ENCODE measurements around the gene SCD. TPM values are rescaled to one million over a fixed set of nuclear protein-coding genes. Genes with fewer than 3 reads are reported as not detected.

Gene SCD
- total and polyA plus RNA-seq, 2 of the 13 experiments (the other 11 are each of a cell fraction or from before 2014, with no cell fraction given): 492 to 512 TPM

DNA sequence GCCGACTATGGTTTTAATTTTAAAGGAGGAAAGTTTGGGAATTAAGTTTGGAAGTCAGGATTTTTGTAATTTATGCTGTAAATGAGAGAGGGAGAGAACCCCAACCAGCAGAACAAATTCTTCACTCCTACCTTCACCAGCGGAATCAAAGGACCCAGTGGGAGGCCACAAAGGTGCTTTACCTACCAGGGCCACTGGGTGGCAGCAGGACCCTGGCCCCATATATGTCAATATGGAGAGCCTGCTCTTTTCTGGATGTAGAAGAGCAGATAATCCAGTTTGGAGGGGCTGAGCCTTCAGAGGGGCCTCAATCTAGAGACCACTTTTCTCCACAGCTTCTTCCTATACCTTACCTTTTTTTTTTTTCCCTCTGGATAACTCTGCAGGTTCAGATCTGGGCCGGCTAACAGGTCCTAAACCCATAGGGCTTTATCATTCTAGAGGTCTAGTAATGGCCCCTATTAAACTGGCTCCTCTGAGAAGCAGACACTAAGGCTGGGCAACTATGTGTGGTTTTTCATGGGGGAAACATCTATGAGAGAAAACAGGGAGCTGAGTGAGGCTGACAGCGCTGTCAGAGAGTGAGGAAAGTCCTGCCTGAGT lies 8.5 kb upstream of the SCD start:
- no peak overlapping the region for H3K27ac ChIP-seq (ENCODE audit: extremely low read length, insufficient read depth, low read length)
- H2AFZ ChIP-seq (ENCODE audit: low read length): no peak overlapping the region
- DNase-seq (ENCODE audit: low spot score) (peak; percentile 60), ATAC-seq (peak; percentile 22; the same call in 2 of the 3 replicates), FAIRE-seq (peak; percentile 21)
- H3K36me3 ChIP-seq (replicated peaks in 1 of 2; ENCODE audit: control insufficient read depth in 1 of 2, insufficient read depth in 2 of 2, low read length in 2 of 2): no peaks in the 10 kb centered on the region
- POLR2A ChIA-PET: no interaction called here
- no peak overlapping the region for H3K9ac ChIP-seq (ENCODE audit: insufficient read depth, low read depth, low read length)
- peak overlapping the region; percentile 10; the same call in 1 of the 2 replicates for H3K4me2 ChIP-seq (ENCODE audit: low read depth, low read length)
- CTCF ChIA-PET (ENCODE audit: low intra/inter-chr PET ratio, low total read pairs): interaction anchor here (0.8 to 10.5 kb wide), 5 partner anchors 35 to 180 kb away, joined by 3 to 297 read pairs (median 7); partner anchors contain the start of gene SEC31B
- in situ Hi-C loops (cut with HindIII; ENCODE audit: extremely low pct_ligation_motif_present, low pct_unique_long_range_greater_than_20kb) (loop anchor here (25.0 kb wide), 1 partner anchor 549 kb away; no protein-coding TSS in a partner anchor), intact Hi-C loops (cut with micrococcal nuclease; ENCODE audit: unreplicated experiment) (loop anchor here (1.0 to 2.0 kb wide), 3 partner anchors 36 to 170 kb away; no protein-coding TSS in a partner anchor)
- no peak overlapping the region for H3K4me3 ChIP-seq (replicated peaks in 1 of 3; ENCODE audit: insufficient read depth in 1 of 3, low read depth in 2 of 3, low read length in 3 of 3)
- no peaks in the 10 kb centered on the region for H3K27me3 ChIP-seq (ENCODE audit: control insufficient read depth in 1 of 2, insufficient read depth in 2 of 2, low read length in 2 of 2)
- H3K4me1 ChIP-seq (ENCODE audit: insufficient read depth, low read length): peaks cover 52% of the 10 kb centered on the region
- 25% methylated on average over 4 of the region's 4 CpGs for WGBS (ENCODE audit: low lambda C conversion rate)
- no peaks in the 10 kb centered on the region for H3K79me2 ChIP-seq (ENCODE audit: insufficient read depth, low read length)
- H3K9me3 ChIP-seq (ENCODE audit: low read length): no peaks in the 10 kb centered on the region
- H4K20me1 ChIP-seq (ENCODE audit: insufficient read depth, low read length): no peaks in the 10 kb centered on the region
- BruUV-seq (replicated peaks): no TSS peak
- TF ChIP-seq U2AF1 (optimal IDR thresholded peaks at IDR 0.05; ENCODE audit: low read depth, low read length) (no peak), FIP1L1 (IDR thresholded peaks at IDR 0.05; ENCODE audit: borderline replicate concordance, insufficient read depth, low read depth, low read length) (no peak), SMYD3 (CRISPR knock-in tag; IDR thresholded peaks at IDR 0.05) (no peak), KDM2A (CRISPR knock-in tag; IDR thresholded peaks at IDR 0.05; ENCODE audit: borderline replicate concordance, low read depth) (0 out of 2 replicates have a peak, but pooled peaks have one; percentile 45), NKX3-1 (CRISPR knock-in tag; IDR thresholded peaks at IDR 0.05) (no peak), CENPX (CRISPR knock-in tag; IDR thresholded peaks at IDR 0.05) (no peak), HDAC6 (IDR thresholded peaks at IDR 0.05; ENCODE audit: low read depth, low read length) (no peak), ZNF251 (CRISPR knock-in tag; IDR thresholded peaks at IDR 0.05) (no peak), ZNF44 (CRISPR knock-in tag; IDR thresholded peaks at IDR 0.05) (no peak), FOXK2 (IDR thresholded peaks at IDR 0.05) (no peak), ZNF350 (CRISPR knock-in tag; IDR thresholded peaks at IDR 0.05; ENCODE audit: borderline replicate concordance, low read depth) (0 out of 2 replicates have a peak, but pooled peaks have one; percentile 35), XRCC5 (optimal IDR thresholded peaks at IDR 0.05; ENCODE audit: low read length) (peak; percentile 68), ZNF749 (CRISPR knock-in tag; IDR thresholded peaks at IDR 0.05; ENCODE audit: borderline replicate concordance) (no peak), POGZ (CRISPR knock-in tag; IDR thresholded peaks at IDR 0.05) (no peak), HOXA9 (CRISPR knock-in tag; IDR thresholded peaks at IDR 0.05; ENCODE audit: borderline replicate concordance) (no peak), PITX1 (CRISPR knock-in tag; IDR thresholded peaks at IDR 0.05) (no peak), STAG1 (CRISPR knock-in tag; IDR thresholded peaks at IDR 0.05) (peak; percentile 95), RARA (CRISPR knock-in tag; IDR thresholded peaks at IDR 0.05) (no peak)
- TF ChIP-seq, protein P1, sequence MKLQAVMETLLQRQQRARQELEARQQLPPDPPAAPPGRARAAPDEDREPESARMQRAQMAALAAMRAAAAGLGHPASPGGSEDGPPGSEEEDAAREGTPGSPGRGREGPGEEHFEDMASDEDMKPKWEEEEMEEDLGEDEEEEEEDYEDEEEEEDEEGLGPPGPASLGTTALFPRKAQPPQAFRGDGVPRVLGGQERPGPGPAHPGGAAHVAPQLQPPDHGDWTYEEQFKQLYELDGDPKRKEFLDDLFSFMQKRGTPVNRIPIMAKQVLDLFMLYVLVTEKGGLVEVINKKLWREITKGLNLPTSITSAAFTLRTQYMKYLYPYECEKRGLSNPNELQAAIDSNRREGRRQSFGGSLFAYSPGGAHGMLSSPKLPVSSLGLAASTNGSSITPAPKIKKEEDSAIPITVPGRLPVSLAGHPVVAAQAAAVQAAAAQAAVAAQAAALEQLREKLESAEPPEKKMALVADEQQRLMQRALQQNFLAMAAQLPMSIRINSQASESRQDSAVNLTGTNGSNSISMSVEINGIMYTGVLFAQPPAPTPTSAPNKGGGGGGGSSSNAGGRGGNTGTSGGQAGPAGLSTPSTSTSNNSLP (IDR thresholded peaks at IDR 0.05; ENCODE audit: low read depth, low read length): no peak
- TF ChIP-seq, protein P2, sequence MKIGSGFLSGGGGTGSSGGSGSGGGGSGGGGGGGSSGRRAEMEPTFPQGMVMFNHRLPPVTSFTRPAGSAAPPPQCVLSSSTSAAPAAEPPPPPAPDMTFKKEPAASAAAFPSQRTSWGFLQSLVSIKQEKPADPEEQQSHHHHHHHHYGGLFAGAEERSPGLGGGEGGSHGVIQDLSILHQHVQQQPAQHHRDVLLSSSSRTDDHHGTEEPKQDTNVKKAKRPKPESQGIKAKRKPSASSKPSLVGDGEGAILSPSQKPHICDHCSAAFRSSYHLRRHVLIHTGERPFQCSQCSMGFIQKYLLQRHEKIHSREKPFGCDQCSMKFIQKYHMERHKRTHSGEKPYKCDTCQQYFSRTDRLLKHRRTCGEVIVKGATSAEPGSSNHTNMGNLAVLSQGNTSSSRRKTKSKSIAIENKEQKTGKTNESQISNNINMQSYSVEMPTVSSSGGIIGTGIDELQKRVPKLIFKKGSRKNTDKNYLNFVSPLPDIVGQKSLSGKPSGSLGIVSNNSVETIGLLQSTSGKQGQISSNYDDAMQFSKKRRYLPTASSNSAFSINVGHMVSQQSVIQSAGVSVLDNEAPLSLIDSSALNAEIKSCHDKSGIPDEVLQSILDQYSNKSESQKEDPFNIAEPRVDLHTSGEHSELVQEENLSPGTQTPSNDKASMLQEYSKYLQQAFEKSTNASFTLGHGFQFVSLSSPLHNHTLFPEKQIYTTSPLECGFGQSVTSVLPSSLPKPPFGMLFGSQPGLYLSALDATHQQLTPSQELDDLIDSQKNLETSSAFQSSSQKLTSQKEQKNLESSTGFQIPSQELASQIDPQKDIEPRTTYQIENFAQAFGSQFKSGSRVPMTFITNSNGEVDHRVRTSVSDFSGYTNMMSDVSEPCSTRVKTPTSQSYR (CRISPR knock-in tag; IDR thresholded peaks at IDR 0.05; ENCODE audit: borderline replicate concordance): no peak
- TF ChIP-seq, protein P3, sequence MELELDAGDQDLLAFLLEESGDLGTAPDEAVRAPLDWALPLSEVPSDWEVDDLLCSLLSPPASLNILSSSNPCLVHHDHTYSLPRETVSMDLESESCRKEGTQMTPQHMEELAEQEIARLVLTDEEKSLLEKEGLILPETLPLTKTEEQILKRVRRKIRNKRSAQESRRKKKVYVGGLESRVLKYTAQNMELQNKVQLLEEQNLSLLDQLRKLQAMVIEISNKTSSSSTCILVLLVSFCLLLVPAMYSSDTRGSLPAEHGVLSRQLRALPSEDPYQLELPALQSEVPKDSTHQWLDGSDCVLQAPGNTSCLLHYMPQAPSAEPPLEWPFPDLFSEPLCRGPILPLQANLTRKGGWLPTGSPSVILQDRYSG (CRISPR knock-in tag; IDR thresholded peaks at IDR 0.05): no peak
